Liver (tissue), 9 donors: Measurements from ENCODE around the gene EBF3. TPM values are rescaled to one million over a fixed set of nuclear protein-coding genes. Genes with fewer than 3 reads are reported as not detected.

Source experiments
- DNase-seq: peaks from one replicate; pipeline ENCODE4 v3.0.0-alpha.2; 2017; ENCODE audit warnings: low spot score
- H3K27ac ChIP-seq, 2 donors: one replicate each; pipeline ENCODE4 v1.7.0; 2013; ENCODE audit warnings: inconsistent platforms in 2 of 2, low read length in 2 of 2, control low read depth in 1 of 2, low read depth in 1 of 2, mild to moderate bottlenecking in 1 of 2
- H3K27me3 ChIP-seq, 4 donors: one replicate each; pipeline versions ENCODE4 v1.6.1 to v1.7.0; 2013; ENCODE audit warnings: low read length in 3 of 4, inconsistent platforms in 1 of 4, mild to moderate bottlenecking in 1 of 4, moderate library complexity in 1 of 4; ENCODE audit not compliant: control insufficient read depth in 4 of 4, insufficient read depth in 4 of 4
- H3K36me3 ChIP-seq, 4 donors: one replicate each; pipeline versions ENCODE4 v1.6.1 to v1.7.0; 2013; ENCODE audit warnings: low read length in 3 of 4, mild to moderate bottlenecking in 3 of 4, low read depth in 1 of 4, moderate library complexity in 1 of 4; ENCODE audit not compliant: control insufficient read depth in 4 of 4, insufficient read depth in 3 of 4
- H3K4me1 ChIP-seq, 4 donors: one replicate each; pipeline versions ENCODE4 v1.6.1 to v1.7.0; 2013; ENCODE audit warnings: low read length in 3 of 4, mild to moderate bottlenecking in 3 of 4, moderate library complexity in 1 of 4; ENCODE audit not compliant: control insufficient read depth in 4 of 4, insufficient read depth in 4 of 4
- H3K4me3 ChIP-seq, 3 donors: one replicate each; pipeline versions ENCODE4 v1.6.1 to v1.7.0; 2013; ENCODE audit warnings: low read length in 3 of 3, control low read depth in 1 of 3, low read depth in 1 of 3, mild to moderate bottlenecking in 1 of 3
- H3K9ac ChIP-seq, 2 donors: one replicate each; pipeline ENCODE4 v1.7.0; 2013; ENCODE audit warnings: low read length in 2 of 2, mild to moderate bottlenecking in 2 of 2, moderate library complexity in 2 of 2, control low read depth in 1 of 2, low read depth in 1 of 2
- H3K9me3 ChIP-seq, 4 donors: one replicate each; pipeline versions ENCODE4 v1.6.1 to v1.7.0; 2013; ENCODE audit warnings: low read length in 3 of 4; ENCODE audit not compliant: control insufficient read depth in 4 of 4
- ATF3 ChIP-seq: IDR thresholded peaks from 2 replicates; pipeline ENCODE4 v1.6.1; 2016; ENCODE audit warnings: antibody characterized with exemption
- CTCF ChIP-seq: fragments of 150-350 bp; IDR thresholded peaks from 2 replicates; pipeline ENCODE4 v1.5.1; 2017; ENCODE audit warnings: improper control_type of control experiment, low read depth, low read length; ENCODE audit not compliant: missing input control
- EGR1 ChIP-seq, 2 donors: IDR thresholded peaks; 2 replicates each; pipeline ENCODE4 v1.6.1; 2016 to 2018; ENCODE audit warnings: antibody characterized with exemption in 2 of 2, low read depth in 2 of 2
- FOXA1 ChIP-seq: IDR thresholded peaks from 2 replicates; pipeline ENCODE4 v1.6.1; 2016; ENCODE audit warnings: antibody characterized with exemption
- FOXA2 ChIP-seq: IDR thresholded peaks from 2 replicates; pipeline ENCODE4 v1.6.1; 2016; ENCODE audit warnings: antibody characterized with exemption
- GABPA ChIP-seq, 2 donors: IDR thresholded peaks in 1 of 2; conservative IDR thresholded peaks in 1 of 2; 2 replicates each; pipeline ENCODE4 v1.6.1; 2016; ENCODE audit warnings: antibody characterized with exemption in 2 of 2, mild to moderate bottlenecking in 1 of 2, moderate library complexity in 1 of 2
- HNF4A ChIP-seq, 2 donors: conservative IDR thresholded peaks; 2 replicates each; pipeline ENCODE4 v1.6.1; 2016; ENCODE audit warnings: antibody characterized with exemption in 2 of 2, mild to moderate bottlenecking in 2 of 2
- HNF4G ChIP-seq: IDR thresholded peaks from 2 replicates; pipeline ENCODE4 v1.6.1; 2016; ENCODE audit warnings: antibody characterized with exemption
- MAX ChIP-seq: IDR thresholded peaks from 2 replicates; pipeline ENCODE4 v1.6.1; 2016; ENCODE audit warnings: antibody characterized with exemption
- NR2F2 ChIP-seq: IDR thresholded peaks from 2 replicates; pipeline ENCODE4 v1.6.1; 2016; ENCODE audit warnings: antibody characterized with exemption
- RAD21 ChIP-seq, 2 donors: IDR thresholded peaks; 2 replicates each; pipeline ENCODE4 v1.6.1; 2016; ENCODE audit warnings: antibody characterized with exemption in 2 of 2, mild to moderate bottlenecking in 2 of 2
- REST ChIP-seq: IDR thresholded peaks from 2 replicates; pipeline ENCODE4 v1.6.1; 2016; ENCODE audit warnings: antibody characterized with exemption, mild to moderate bottlenecking
- RXRA ChIP-seq, 2 donors: IDR thresholded peaks; 2 replicates each; pipeline ENCODE4 v1.6.1; 2017 to 2018; ENCODE audit warnings: antibody characterized with exemption in 2 of 2, mild to moderate bottlenecking in 1 of 2
- SP1 ChIP-seq: IDR thresholded peaks from 2 replicates; pipeline ENCODE4 v1.6.1; 2018; ENCODE audit warnings: antibody characterized with exemption, mild to moderate bottlenecking
- TAF1 ChIP-seq: conservative IDR thresholded peaks from 2 replicates; pipeline ENCODE4 v1.6.1; 2016; ENCODE audit warnings: antibody characterized with exemption, mild to moderate bottlenecking
- YY1 ChIP-seq: IDR thresholded peaks from 2 replicates; pipeline ENCODE4 v1.6.1; 2016; ENCODE audit warnings: antibody characterized with exemption, mild to moderate bottlenecking
- ZBTB33 ChIP-seq: IDR thresholded peaks from 2 replicates; pipeline ENCODE4 v1.6.1; 2016; ENCODE audit warnings: antibody characterized with exemption
- WGBS: extraction: QIAGEN DNeasy Blood & Tissue Kit; methylation state at CpG from one replicate; pipeline ENCODE4 v1.1.7; 2013; 5-methylcytosine and 5-hydroxymethylcytosine counted together
- polyA plus RNA-seq, 2 donors: library from polyadenylated mRNA; stranded (reverse) in 1 of 2; unstranded in 1 of 2; fragments of 200-250 nt in 1 of 2; fragments of >200 nt in 1 of 2; fragmentation: Nextera tagmentation in 1 of 2; extraction: Ambion mirVana in 1 of 2; gene quantifications; one replicate each; pipeline versions ENCODE4 v1.2.1 to v1.2.3, GENCODE V29; 2013 to 2015
- total RNA-seq, 2 donors: library from RNA; depleted of rRNA; stranded (reverse); fragments of >200 nt; gene quantifications; one replicate each; pipeline ENCODE4 v1.2.3, GENCODE V29; 2014
- donor health status: healthy.
- donor health status: healthy.
- donor health status: healthy.
- donor health status: healthy.
- donor health status: healthy.

EBF3 gene
- total and polyA plus RNA-seq, 4 donors, result 0.02 to 0.08 TPM; not detected in 2

GRCh38 chr10:129833468-129833950 is 130.6 kb downstream of the EBF3 start (continued):
- TF ChIP-seq ZBTB33 (no peak), SP1 (no peak)

- no peaks in the 10 kb centered on the region for H3K9me3 ChIP-seq
- H3K9ac ChIP-seq, result no peak overlapping the region
- TF ChIP-seq HNF4A (conservative IDR thresholded peaks at IDR 0.05) (no peak), YY1 (no peak), RAD21 (IDR thresholded peaks at IDR 0.05) (no peak), HNF4G (no peak), NR2F2 (no peak), EGR1 (IDR thresholded peaks at IDR 0.05; ENCODE audit: low read depth in 2 of 2) (no peak), FOXA1 (no peak), GABPA (IDR thresholded peaks at IDR 0.05 in 1 of 2, conservative IDR thresholded peaks at IDR 0.05 in 1 of 2) (no peak), MAX (no peak), SP1 (no peak), CTCF (no peak), ATF3 (no peak), RXRA (IDR thresholded peaks at IDR 0.05) (no peak), REST (no peak), TAF1 (no peak), FOXA2 (no peak)
- 91% methylated on average over 22 of the region's 22 CpGs for WGBS
- H3K4me3 ChIP-seq, result no peak overlapping the region
- H3K36me3 ChIP-seq, result no peaks in the 10 kb centered on the region
- H3K4me1 ChIP-seq, result no peaks in the 10 kb centered on the region
- H3K27me3 ChIP-seq, result no peaks in the 10 kb centered on the region
- DNase-seq, result no peak
- H3K27ac ChIP-seq, result no peak overlapping the region
Observed at GRCh38 chr10:129832573-129833467, 131.3 kb downstream of the EBF3 start.
